ENCODE data around the gene SMAD7.
"Not testable (repeated sequence)": the region's sequence is repeated elsewhere in the genome, so short reads cannot be mapped to it uniquely, and the experiment has no call there.

Gene SMAD7

GRCh38 chr18:48872234-48873145 is 78.3 kb downstream of the SMAD7 start:
- no peak for DNase-seq
- TF ChIP-seq GATA1 (IDR thresholded peaks at IDR 0.05; ENCODE audit: low read depth, low read length) (no peak), POLR2A (IDR thresholded peaks at IDR 0.05; ENCODE audit: low read length) (no peak)

GRCh38 chr18:48871391-48872166 is 79.2 kb downstream of the SMAD7 start:
- no peak for DNase-seq
- no peak for TF ChIP-seq POLR2A (IDR thresholded peaks at IDR 0.05; ENCODE audit: low read length)
- no peak for TF ChIP-seq GATA1 (IDR thresholded peaks at IDR 0.05; ENCODE audit: low read depth, low read length)

DNA sequence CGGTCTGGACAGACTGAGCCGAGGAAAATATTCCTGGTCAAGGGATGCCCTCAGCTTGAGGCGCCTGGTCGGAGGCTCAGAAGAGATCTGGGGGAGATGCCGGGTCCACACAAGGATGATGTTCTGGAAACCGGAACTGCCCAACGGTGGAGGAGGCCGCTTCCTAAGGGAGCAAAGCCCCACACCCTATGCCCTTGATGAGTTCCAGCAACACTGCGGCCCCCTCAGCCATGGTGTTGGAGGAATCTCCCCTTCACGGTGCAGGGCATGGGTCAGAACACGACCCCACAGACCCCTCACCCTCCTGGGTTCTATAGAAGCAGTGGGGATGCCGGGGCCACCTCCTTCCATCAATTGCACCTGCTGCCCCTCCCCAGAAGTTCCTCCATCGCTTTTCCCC is 79.8 kb downstream of the SMAD7 start:
- DNase-seq, result not testable (repeated sequence)
